Inflammatory macrophage treated with lipopolysaccharide for 4 hours (primary cell): ENCODE data around the gene ABLIM2.
"Not testable (repeated sequence)": the region's sequence is repeated elsewhere in the genome, so short reads cannot be mapped to it uniquely, and the experiment has no call there.

Source experiments
- DNase-seq: peaks from one replicate; pipeline ENCODE4 v3.0.0-alpha.2; 2020

ABLIM2 gene

DNA sequence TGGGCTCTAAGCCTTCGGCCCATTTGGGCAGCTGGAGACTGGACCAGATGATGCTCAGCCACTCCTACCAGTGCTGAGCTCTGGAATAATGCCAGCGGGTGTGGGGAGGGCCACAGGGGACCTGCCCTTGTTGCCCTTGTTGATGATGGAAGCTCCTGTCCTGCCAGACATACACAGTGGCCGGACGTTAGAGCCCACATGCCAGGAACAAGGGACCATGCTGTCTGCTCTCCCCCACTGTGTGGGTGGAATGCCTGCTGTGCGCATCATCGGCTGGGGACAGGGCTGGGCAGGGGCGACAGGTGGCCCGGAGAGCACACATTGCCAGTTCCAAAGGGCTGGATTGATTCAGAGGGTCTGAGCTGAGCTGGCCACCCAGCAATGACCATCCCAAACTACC is 2.0 kb downstream of the ABLIM2 start:
- DNase-seq = no peak

DNA sequence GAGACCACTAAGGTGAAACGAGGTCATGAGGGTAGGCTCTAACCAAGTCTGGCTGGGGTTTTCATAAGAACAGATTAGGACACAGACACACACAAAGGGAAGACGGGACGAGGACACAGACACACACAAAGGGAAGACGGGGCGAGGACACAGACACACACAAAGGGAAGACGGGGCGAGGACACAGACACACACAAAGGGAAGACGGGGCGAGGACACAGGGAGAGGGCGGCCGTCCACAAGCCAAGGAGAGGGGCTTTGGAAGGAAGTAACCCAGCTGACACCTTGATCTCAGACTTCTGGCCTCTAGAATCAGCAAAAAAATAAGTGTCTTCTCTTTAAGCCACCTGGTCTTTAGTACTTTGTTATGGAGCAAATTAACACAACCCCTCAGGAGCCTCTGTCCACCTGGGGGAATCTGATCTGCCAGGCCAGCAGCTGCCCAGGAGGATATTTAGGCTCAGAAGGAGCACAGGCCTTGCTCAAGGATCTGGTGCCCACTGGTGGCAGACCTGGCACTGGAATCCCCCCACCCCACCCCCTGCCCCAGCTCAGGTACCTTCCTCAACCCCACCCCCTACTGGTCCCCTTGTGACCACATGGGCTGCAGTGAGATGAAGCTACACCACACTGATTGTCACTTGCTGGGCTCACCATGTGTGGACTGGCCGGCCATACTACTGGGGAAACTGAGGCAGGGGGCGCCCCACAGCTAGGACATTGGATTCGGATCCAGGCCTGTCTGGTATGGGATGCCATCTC is 2.8 kb downstream of the ABLIM2 start:
- DNase-seq = no peak

DNA sequence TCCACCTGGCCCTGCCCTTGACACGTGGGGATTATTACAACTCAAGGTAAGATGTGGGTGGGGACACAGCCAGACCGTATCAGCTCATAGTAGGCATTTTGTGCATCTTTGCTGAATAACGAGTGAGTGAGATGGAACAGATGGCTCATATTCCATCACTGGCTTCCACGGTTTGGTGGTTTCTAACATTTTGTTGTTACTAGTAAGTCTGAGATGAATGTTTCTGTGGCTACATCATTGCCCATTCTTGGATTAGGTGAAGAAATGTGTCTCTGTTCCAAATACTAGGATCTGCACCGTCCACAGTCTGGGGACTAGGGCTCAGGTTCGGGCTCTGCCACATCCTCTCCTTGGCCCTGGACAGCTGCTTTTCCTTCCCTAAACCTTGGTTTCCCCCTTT is 3.6 kb downstream of the ABLIM2 start:
- DNase-seq = no peak

DNA sequence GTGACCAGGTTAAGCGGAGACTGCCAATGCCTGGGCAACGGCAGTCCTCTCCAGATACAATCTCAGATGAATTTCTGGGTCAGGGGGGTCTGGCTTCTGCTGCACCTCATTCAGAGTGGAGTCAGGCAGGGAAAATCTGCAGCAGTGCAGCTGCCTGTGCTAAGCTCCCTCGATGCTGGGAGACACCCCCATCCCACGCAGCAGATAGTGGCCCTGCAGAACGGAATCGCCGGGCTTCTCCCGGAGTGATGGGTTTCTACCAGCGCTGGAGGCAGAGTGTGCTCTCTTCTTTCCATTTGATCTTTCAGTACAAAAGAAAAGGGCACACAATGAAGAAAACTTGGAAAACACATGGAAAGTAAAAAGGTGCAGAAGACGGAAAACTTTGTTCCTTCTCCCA is 5.2 kb downstream of the ABLIM2 start:
- DNase-seq = no peak

DNA sequence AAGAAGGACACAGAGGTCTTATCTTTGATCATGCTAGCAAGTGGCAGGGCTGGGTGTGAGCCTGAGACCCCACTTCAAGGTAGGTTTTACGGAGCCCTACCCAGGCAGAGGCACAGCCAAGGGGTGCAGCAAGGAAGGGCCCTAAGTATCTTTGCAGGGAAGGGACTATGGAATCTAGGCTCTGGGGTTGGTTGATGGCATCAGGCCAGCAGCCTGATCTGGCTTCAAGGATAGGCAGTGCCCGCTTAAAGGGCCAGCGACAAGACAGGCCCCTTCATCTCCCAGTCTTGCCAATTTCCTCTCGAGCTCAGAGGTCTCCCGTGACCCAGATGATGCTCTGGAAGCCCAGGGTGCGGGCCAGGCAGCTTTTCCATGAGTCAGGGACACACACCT is 5.8 kb downstream of the ABLIM2 start:
- DNase-seq = no peak

DNA sequence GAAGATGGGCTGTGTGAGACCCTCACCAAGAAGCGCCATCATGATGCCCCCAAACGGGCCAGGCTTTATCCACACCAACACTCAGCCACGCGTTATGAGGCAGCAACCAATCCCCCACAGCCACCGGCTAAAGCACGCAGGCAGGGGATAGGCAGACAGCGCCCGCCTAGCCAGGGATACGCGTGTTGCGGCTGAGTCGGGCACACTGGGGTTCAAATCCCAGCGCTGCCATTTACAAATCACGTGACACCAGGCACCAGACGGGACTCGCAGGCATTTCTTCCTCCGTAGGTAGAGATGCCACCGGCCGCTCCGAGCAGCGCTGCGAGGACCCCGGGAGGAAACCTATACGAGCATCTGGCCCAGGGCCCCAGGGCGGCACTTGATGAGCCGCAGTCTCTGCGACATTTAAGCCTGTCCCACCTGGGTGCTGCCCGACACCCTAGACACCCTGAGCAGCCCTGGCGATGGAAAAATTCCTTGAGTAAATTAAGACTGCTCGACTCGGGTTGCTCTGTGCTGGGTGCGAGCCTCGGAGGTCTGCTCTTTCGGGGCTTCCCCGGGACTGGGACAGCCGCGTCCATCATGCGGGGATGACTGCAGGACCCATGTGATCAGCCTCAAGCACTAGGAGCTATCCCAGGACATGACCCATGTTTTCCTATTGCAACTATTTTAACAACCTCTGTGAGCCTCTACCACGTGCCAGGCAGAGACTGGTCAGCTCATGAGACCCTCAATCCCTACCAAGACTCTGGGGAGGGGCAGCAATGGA is 6.3 kb downstream of the ABLIM2 start:
- DNase-seq = no peak

DNA sequence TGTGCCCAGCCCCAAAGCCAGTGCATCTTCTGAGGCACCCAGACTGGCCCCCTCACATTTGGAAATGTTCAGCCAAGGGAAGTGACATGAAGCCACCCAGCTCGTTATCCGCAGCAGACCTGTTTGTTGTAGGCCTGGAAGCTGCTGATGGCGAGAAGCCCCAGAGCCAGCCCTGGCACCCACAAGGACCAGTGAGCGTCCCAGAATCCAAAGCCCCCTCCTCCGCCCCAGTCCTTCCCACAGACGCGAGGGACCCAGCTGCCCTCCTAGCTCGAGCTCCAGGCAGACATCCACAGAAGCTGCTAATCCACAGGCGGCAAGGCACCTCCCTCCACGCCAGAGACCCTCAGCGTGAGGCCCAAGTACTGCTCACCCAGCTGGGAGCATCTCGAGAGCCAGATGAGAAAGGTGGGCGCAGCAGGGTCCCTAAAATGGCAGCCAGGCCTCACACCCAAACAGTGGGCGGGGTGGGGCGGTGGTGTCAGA is 7.4 kb downstream of the ABLIM2 start:
- no peak for DNase-seq

DNA sequence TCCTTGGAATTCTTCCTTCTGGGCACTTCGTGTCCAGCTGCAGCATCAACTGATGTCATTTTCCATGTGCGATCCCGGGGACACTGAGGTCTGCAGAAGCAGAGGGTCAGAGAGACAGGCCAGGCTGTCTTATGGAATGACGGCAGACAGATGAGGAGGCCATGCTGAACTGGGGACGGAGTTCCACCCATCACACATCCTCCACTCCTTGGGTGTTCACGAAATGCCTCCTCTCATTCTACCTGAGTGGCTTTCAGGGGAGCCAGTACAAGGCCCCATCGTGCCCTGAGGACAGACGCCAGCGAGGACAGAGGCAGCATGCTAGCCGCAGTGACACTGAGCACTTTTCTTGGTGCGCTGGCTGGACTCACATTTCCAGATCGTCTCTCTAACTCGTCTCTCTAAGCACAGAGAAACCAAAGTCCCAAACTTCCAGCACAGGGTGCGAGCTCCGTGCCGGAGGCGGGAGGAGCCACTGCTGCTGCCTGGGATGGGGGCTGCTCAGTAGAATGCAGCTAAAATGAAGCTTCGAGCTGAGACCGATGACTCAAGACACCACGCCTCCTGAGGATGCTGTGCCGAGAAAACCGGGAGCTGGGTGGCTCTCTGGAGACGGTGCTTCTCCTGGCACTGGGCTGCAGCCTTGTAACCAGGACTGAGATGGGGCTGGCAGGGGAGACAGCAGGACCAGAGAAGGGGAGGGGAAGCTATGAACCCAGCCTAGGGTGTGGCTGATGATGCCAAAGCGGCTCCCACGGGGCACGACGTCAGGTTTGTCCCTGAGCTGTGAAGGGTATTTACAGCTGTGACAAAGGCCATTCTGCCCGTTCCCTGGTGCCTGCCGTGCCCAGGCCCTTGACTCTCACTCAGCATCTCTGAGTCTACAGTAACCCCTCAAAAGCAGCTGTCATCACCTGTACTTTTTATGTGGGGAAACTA is 8.2 kb downstream of the ABLIM2 start:
- no peak for DNase-seq

DNA sequence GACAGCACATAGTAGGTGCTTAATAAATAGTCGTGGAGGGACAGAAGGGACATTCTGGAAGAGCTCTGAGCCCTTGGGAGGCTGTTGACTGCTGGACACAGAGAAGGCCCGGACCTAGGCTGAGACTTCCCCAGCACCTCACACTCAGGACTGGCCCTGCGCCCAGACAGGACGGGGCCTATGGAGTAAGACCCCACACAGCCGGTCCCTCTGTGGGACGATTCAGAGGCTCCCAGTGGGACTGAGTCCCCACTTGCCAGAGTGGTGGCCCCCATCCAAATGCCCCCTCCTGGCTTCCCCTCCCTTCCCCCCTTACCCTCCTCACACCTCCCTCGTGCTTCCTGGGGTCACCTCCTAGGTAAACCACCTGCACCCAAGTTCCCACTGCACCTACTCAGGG is 8.9 kb downstream of the ABLIM2 start:
- DNase-seq = no peak

DNA sequence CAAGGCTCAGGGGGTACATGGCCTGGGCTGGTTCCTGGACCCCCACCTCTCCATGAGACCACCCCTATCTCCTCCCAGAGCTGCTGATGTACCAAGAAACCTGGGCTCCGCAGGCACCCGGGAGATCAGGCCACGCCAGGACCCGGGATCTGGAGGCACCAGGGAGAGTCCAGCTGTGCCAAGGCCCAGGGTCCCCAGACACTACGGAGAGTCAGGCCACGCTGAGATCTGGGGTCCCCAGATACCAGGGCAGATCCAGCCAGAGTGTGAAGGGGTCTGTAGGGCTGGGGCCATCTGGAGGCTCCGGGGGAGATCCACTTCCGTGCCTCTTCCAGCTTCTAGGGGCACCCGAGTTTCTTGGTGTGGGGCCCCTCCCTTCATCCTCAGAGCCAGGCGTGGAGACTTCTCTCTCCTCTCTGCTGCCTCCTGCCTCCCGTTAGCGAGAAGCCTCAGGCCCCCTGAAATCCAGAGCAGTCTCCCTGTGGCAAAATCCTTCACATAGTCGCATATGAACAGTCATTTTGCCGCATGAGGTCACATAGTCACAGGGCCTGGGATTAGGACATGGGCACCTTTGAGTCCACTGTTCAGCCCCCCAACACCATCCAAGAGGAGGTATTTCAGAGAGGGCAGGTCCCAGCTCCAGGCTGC is 9.7 kb downstream of the ABLIM2 start:
- no peak for DNase-seq

DNA sequence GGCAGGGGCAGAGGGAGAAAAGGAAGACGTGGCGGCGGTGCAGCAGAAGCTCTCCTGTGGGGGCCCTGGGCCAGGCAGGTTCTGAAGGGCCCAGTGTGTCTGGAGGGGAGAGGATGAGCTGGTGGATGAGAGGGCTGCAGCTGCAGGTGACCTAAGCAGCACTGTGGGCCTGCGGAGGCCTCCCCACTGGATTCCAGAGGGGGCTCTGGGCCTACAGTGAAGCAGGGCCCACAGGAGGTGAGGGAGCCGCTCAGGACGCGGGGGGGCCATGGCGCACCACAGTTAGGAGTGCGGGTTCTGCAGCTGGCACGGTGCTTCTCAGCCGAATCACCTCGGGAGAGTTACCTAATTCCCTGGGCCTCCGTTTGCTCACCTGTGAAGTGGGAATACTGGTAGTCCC is 10.5 kb downstream of the ABLIM2 start:
- DNase-seq = no peak

DNA sequence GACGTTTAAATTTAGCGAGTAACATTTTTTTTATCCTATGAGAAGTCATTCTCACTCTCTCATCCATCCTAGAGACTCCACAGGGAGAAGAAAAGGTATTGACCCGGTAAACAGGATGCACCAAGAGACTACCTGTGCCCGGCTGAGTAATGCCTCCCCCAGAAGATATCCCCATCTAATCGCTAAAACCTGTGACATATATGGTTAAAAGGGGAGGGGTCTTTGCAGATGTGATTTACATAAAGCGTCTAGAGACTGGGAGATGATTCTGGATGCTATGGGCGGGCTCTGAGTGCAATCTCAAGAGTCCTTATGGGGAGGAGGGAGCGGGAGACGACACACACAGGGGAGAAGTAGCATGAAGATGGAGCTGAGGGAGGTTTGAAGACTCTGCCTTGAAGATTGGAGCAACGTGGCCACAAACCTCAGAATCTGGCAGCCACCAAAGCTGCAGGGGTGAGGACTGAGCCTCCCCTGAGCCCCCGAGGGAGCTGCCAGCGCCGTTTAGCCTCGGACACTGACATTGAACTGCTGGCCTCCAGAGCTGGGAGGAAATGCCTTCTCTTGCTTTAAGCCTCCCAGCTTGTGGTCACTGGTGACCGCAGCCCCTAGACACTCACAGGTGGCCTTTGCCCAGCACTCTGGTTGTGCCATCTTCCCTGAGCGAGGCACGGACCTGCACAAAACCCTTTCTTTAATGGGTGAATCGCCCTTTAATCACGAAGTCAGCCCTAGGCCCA is 11.2 kb downstream of the ABLIM2 start:
- no peak for DNase-seq

DNA sequence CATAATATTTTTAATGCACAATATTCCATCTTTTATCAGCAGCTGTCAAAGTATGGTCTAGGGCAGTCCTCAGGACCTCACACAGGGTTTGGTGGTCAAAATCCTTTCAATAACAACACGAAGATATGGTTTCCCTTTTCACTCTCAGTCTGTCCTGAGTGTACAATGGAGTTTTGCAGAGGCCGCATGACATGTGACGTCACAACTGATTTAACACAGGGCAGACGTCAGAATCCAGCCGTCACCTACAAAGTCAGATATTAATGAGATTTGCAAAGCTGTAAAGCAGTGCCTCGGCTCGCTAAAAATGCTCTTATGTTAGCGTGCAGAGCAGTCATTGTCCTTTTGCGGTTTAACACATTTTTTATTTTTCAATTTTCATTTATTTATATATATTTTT is 12.5 kb downstream of the ABLIM2 start:
- no peak for DNase-seq

DNA sequence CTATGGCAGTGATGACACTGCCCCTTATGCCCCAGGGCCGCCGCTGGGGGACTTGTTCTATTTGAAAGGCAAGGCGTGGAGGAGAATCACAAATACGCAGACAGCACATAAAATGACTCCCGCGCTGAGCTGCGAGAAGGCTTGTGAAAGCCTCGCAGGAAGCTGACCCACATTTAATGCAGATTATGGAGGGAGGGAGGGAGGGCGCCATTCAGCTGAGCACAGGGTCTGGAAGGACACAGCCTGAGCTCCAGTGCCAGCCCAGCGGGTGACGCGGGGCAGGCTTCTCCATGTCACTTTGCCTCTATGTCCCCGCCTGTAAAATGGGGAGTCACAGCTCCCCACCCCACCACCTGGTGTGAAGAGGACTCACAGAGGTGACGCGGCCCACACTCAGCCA is 14.3 kb downstream of the ABLIM2 start:
- no peak for DNase-seq

DNA sequence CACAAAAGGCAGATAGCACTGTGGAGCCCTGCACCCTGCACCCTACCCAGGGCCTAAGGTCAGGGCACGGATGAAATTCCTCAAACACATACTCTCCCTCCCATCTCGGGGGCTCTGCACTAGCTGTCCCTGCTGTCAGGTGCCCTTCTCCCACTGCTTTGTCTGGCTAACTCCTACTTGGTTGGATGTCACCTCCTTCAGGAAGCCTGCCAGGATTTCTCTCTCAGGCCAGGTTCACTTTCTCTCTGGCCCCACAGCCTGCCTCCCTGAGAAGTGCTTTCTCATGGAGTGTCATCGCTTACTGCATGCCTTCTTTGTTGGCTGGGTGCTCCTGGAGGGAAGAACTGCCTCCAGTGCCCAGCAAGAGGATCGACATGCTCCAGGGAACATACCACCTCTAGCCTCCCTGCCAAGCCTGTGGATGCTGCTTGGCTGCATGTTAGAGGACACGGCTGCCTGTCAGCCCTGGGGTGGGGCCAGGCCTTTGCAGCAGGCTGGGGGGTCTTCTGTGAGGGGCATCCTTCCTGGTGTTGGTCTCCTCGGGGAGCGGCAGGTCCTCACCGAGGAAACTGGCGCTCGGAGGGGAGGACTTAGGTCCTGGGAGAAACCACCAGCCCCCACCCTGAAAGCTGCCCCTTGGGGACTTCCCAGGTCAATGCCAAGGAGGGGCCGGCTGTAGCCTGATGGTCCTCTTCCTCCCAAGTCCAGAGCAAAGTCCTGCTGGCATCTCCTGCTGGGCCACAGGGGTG is 15.0 kb downstream of the ABLIM2 start:
- DNase-seq = no peak

DNA sequence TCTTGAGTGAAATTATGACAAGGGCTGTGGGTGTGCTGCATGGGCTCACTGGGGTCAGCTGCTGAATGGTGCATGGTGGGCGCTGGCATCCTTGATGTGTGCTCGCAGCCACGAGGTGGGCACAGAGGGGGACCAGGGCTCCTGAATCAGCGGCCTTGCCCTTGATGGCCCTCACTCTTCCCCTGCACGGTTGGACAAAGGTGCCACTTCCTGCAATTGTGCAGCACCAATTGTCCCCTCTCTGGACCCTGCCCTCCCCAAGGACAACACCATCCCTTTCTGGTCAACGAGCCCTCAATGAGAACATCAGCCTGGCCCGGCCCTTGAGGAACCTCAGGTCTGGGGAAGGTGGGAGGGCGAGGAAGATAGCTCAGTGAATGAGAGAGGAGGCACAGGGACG is 16.1 kb downstream of the ABLIM2 start:
- DNase-seq = no peak

DNA sequence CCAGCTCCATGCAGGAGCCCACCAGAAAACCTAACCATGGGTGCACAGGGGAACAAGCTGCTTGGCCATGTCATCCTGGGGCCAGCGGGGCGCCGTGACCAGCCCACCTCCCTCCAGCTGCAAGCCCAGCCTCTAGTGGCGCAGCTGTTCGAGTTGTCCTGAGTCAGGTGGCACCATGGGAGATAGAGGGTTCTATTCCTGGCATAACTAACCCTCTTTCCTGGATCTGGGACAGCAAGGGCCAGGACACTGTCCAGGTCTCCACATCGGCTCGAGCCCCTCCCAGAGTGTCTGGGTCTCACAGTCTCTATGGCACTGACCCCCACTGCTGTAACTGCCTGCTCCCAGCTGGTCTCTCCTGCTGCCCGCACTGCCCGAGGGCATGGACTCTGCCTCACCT is 16.7 kb downstream of the ABLIM2 start:
- DNase-seq = no peak

DNA sequence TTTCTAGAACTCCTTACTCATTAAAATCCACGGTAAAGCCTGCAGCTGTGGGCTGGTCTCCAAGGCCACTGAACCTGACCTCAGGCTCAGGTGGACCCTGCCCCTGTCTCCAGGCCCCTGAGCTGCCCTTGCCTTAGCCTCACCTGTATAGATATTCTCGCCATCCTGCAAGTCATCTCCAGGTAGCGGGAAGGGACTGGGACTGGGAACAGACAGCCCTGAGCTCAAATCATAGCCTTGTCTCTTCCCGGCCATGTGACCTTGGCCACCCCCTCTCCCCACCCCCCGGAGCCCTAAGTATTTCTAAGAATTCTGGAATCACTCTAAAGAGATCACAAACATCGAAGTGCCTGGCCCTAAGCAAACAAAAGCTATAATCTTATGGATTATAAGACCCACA is 17.7 kb downstream of the ABLIM2 start:
- DNase-seq = no peak

DNA sequence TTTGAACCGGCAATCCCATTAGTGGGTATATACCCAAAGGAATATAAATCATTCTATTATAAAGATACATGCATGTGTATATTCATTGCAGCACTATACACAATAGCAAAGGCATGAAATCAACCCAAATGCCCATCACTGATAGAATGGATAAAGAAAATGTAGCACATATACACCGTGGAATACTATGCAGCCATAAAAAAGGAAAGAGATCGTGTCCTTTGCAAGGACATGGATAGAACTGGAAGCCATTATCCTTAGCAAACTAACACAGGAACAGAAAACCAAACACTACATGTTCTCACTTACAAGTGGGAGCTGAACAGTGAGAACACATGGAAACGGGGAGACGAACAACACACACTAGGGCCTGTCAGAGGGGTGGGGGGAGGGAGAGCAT is 18.9 kb downstream of the ABLIM2 start:
- not testable (repeated sequence) for DNase-seq

DNA sequence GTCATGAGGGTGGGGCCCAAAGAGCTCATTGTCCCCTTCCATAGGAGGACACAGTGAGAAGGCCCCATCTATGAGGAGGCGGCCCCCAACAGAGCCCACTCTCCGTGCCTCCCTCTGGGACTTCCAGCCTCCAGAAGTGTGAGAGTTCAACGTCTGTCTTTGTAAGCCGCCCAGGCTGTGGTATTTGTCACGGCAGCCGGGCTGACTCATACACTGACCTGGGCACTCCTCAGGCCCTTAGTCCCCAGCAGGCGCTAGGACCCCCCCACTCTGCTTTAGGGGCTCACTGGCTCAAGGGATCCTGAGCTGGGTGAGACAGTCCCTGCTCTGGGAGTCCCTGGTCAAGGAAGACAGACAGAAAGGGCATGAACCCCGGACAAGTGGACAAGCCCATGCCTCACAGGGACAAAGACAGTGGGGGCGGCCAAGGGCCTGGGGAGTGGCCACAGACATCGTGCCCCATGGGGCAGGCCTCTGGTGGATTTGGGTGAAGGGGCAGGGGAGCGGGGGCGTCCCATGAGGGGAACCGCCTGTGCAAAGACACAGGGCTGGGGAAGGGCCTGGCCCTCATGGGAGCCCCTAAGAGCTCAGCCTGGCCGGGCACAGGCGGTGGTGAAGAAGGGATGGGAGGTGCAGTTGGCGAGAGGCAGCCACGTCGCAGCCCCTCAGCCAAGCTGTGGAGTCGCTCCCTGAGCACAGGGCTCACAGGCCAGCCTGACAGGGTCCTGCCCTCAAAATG is 21.5 kb downstream of the ABLIM2 start:
- no peak for DNase-seq

DNA sequence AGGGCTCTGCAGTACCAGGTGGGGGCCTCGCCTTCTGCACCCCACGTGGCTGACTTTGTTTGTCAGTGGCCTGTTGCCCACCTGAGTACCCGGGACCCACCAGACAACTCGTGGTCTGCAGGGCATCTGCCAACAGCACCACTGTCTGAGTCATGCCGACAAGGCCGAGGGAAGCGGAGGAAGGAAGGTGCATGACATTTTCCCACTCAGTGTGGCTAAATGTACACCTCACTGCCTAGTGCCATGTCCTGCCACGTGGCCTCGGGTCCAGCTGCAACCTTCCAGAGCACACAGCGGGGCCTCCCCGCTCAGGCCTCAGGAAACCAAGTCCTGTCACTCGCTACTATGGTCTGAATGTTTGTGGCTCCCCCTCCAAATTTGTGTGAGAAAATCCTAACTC is 22.1 kb downstream of the ABLIM2 start:
- DNase-seq = no peak
